ENCODE measurements around the gene MLH1.
"Not testable (repeated sequence)": the region's sequence is repeated elsewhere in the genome, so short reads cannot be mapped to it uniquely, and the experiment has no call there.

Gene MLH1

DNA sequence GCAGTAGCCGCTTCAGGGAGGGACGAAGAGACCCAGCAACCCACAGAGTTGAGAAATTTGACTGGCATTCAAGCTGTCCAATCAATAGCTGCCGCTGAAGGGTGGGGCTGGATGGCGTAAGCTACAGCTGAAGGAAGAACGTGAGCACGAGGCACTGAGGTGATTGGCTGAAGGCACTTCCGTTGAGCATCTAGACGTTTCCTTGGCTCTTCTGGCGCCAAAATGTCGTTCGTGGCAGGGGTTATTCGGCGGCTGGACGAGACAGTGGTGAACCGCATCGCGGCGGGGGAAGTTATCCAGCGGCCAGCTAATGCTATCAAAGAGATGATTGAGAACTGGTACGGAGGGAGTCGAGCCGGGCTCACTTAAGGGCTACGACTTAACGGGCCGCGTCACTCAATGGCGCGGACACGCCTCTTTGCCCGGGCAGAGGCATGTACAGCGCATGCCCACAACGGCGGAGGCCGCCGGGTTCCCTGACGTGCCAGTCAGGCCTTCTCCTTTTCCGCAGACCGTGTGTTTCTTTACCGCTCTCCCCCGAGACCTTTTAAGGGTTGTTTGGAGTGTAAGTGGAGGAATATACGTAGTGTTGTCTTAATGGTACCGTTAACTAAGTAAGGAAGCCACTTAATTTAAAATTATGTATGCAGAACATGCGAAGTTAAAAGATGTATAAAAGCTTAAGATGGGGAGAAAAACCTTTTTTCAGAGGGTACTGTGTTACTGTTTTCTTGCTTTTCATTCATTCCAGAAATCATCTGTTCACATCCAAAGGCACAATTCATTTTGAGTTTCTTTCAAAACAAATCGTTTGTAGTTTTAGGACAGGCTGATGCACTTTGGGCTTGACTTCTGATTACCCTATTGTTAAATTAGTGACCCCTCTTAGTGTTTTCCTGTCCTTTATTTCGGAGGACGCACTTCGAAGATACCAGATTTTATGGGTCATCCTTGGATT lies at the start of gene MLH1:
MLH1 (plus strand) TSS at position 193 of the 958 bp plus-strand sequence; CDS start at position 223, 30 bp downstream.
- peak; percentile 94 for DNase-seq

DNA sequence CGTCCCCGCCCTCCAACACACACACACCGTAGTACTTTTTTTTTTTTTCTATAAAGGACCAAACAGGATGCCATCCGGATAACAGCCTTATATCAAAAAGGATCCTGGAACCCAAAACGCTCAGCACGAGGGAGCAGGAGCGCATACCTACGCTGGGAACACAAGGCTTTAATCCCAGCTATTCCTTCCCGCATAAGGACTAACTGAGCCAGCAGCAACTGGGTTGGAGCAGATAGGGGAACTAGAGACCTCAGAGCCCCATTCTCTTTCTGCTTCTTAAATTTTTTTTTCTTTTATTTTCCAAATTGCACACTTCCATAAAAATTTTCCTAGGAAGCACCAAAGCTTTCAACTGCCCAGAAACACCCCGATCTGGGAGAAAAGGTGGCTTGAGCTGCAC lies 49.7 kb upstream of the MLH1 start:
- DNase-seq = no peak

- no peak for DNase-seq
Measured at GRCh38 chr3:36944012-36944640, 49.2 kb upstream of the MLH1 start.

- DNase-seq = peak; percentile 67
Measured at GRCh38 chr3:36944641-36945270, 48.6 kb upstream of the MLH1 start, which contains the start of gene TRANK1. TRANK1 (minus strand) TSS chr3:36945054; CDS start chr3:36944809, 245 bp downstream.

GRCh38 chr3:36945333-36945980 lies 47.9 kb upstream of the MLH1 start:
- no peak for DNase-seq

DNA sequence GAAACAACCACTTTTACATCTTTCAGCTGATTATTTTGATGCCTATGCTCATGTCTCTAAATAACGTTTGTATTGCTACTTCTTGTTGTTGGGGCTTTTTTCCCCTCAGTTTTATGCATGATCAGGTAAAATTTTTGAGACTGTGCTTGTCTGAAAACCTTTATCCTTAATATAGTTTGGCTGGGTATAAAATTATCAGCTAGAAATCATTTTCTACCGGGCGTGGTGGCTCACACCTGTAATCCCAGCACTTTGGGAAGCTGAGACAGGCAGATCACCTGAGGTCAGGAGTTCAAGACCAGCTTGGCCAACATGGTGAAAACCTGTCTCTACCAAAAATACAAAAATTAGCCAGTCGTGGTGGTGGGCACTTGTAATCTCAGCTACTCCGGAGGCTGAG lies 45.5 kb upstream of the MLH1 start:
- not testable (repeated sequence) for DNase-seq

GRCh38 chr3:36954452-36955134 lies 38.7 kb upstream of the MLH1 start:
- DNase-seq = no peak

GRCh38 chr3:36956155-36956554 lies 37.2 kb upstream of the MLH1 start:
- no peak for DNase-seq

DNA sequence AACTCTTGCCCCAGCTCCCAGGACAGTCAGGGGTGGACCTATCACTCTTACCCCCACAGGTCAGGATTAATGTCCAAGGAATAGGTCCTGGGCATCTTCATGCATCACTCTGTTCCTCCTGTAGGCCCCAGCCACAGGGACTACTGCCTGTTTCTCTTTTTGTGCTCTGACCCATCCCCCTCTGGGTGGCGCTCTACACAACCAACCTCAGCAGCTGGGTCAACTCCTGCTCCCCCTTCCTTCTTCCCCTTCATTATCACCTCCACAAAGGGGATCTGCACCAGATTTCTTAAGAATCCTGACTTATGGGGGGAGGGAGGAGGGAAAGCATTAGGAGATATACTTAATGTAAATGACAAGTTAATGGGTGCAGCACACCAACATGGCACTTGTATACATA lies 36.3 kb upstream of the MLH1 start:
- DNase-seq = no peak

GRCh38 chr3:36957862-36958686 lies 35.2 kb upstream of the MLH1 start:
- no peak for DNase-seq

GRCh38 chr3:36959821-36960220 lies 33.5 kb upstream of the MLH1 start:
- no peak for DNase-seq

DNA sequence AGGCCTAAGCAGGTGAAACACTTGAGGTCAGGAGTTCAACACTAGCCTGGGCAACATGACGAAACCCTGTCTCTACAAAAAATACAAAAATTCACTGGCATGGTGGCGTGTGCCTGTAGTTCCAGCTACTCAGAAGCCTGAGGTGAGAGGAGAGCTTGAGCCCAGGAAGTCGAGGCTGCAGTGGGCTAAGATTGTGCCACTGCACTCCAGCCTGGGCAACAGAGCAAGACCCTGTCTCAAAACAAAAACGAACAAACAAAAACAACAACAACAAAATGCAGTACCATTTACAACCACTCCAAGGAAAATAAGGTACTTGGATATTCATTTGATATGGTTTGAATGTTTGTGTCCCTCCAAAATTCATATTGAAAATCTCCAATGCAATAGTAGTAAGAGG lies 32.8 kb upstream of the MLH1 start:
- no peak for DNase-seq

DNA sequence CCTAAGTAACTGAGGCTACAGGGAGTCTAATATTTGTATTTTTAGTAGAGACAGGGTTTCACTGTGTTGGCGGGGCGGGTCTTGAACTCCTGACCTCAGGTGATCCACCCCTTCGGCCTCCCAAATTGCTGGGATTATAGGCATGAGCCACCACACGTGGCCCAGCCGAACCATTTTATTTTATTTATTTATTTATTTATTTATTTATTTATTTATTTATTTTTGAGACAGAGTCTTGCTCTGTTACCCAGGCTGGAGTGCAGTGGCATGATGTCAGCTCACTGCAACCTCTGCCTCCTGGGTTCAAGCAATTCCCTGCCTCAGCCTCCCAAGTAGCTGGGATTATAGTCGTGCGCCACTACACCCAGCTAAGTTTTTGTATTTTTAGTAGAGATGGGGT lies 30.3 kb upstream of the MLH1 start:
- DNase-seq = not testable (repeated sequence)

GRCh38 chr3:36964331-36964730 lies 29.0 kb upstream of the MLH1 start:
- no peak for DNase-seq

DNA sequence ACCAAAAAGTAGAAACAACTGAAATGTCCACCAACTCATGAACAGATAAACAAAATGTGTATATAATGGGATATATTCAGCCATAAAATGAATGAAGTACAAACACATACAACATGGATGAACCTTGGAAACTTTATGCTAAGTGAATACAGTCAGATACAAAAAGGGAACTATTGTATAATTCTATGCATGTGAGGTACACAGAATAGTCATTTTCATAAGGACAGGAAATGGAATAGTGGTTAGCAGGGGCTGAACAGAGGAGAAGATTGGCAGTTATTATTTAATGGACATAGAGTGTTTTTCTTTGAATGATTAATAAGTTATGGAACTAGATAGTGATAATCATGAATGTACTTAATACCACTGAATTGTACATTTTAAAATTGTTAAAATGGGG lies 28.5 kb upstream of the MLH1 start:
- DNase-seq = no peak

DNA sequence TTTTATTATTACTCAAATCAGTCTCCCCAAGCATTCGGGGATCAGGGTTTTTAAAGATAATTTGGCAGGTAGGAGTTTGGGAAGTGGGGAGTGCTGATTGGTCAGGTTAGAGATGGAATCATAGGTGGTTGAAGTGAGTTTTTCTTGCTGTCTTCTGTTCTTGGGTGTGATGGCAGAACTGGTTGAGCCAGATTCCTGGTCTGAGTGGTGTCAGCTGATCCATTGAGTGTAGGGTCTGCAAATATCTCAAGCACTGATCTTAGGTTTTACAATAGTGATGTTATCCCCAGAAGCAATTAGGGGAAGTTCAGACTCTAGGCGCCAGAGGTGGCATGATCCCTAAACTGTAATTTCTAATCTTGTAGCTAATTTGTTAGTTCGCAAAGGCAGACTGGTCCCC lies 27.9 kb upstream of the MLH1 start:
- DNase-seq = no peak

DNA sequence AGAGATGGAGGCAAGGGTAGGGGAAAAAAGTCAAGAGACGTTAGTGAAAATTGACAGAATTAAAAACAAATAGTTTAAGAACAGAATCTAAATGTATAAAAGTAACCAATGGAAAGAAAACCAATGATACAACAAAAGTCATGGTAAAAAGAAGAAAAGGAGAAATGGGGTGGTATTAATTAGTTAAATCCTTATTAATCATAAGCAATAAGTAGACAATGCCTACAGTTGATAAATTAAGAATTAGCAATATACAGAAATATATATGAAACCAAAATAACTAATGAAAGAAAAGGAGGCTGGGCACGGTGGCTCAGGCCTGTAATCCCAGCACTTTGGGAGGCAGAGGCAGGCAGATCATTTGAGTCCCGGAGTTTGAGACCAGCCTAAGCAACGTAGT lies 24.2 kb upstream of the MLH1 start:
- DNase-seq = no peak

DNA sequence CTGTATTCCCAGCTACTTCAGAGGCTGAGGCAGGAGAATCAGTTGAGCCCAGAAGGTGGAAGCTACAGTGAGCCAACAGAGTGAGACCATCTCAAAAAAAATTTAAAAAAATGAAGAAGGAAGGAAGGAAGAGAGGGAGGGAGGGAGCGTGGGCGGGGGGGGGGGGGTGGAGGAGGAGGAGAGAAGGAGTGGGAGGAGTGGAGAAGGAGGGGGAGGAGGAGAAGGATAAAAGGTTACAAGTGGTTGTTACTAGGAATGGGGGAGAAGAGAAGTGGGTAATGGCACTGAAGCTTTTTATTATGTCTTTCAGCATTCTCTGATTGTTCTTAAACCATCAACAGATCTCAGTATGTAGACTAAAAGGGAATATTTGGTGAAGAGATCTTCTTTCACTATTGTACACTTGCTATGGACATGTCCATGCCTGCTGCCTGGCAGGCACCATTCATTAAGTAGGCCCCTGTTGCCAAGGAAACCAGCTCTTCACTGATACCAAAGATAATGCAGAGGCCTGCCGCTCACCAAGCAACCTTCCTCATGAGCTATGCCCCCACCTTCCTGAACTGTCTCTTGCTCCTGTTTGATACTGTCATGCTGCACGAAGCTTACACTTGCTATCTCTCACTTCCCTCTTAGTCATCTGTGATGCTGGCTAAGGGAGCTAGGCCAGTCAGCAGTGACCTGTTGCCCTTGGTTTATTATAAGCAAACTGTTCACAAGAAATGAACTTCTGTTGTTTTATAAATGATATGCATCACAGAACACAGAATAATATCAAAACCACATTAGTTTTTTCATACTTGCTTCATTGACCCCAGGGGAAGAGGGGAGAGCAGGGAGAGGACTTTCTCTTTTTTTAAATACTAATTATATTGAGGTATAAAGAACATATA lies 23.5 kb upstream of the MLH1 start:
- DNase-seq = no peak

DNA sequence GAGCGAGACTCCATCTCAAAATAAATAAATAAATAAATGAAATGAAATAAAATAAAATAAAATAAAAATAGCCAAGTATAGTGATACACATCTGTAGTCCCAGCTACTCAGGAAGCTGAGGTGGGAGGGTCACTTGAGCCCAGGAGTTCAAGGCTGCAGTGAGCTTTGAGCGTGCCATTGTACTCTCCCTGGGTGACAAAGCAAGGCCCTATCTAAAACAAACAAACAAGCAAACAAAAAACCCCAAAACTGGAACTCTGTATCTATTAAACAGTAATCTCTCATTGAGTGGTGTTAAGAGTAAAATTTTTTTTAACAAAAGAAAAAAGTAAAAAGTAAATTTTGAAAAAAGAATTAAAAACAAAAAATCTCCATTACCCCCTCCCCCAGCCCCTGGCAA lies 21.2 kb upstream of the MLH1 start:
- DNase-seq = no peak

- no peak for DNase-seq
Measured at GRCh38 chr3:36973139-36973538, 20.2 kb upstream of the MLH1 start.

- no peak for DNase-seq
Measured at GRCh38 chr3:36981006-36981405, 12.3 kb upstream of the MLH1 start.
